ENCODE data around the gene FAM180B.
A peak's percentile ranks its signal among the peaks of the same experiment; 100 is the strongest.

The FAM180B gene

GRCh38 chr11:47615249-47615648, 28.8 kb downstream of the FAM180B start:
- no peaks in the 10 kb centered on the region for H3K4me1 ChIP-seq (ENCODE audit: control insufficient read depth, insufficient read depth, low read length)
- no peak overlapping the region for H3K4me3 ChIP-seq (ENCODE audit: low read depth, low read length)
- ChIA-PET CTCF (interaction anchor here (0.7 to 2.5 kb wide), 2 partner anchors 239 to 241 kb away, joined by 3 to 18 read pairs; no protein-coding TSS in a partner anchor), POLR2A (interaction anchor here (0.8 kb wide), 1 partner anchor 73 kb away, joined by 4 read pairs; no protein-coding TSS in a partner anchor)
- H3K27ac ChIP-seq (ENCODE audit: extremely low read depth, low read depth, low read length): no peak overlapping the region
- TF ChIP-seq SETDB1 (IDR thresholded peaks at IDR 0.05; ENCODE audit: insufficient read length, low read length) (no peak), ZBTB17 (tag by site-specific recombination; IDR thresholded peaks at IDR 0.05) (no peak), ZNF354C (tag by site-specific recombination; IDR thresholded peaks at IDR 0.05; ENCODE audit: borderline replicate concordance, low read depth) (no peak), ZNF350 (tag by site-specific recombination; IDR thresholded peaks at IDR 0.05) (no peak), OVOL3 (tag by site-specific recombination; IDR thresholded peaks at IDR 0.05) (no peak), ZNF16 (tag by site-specific recombination; IDR thresholded peaks at IDR 0.05; ENCODE audit: low read depth) (no peak), ZBTB48 (tag by site-specific recombination; IDR thresholded peaks at IDR 0.05) (no peak), KLF1 (tag by site-specific recombination; IDR thresholded peaks at IDR 0.05) (no peak), ZNF561 (tag by site-specific recombination; IDR thresholded peaks at IDR 0.05; ENCODE audit: borderline replicate concordance) (no peak), ZNF157 (tag by site-specific recombination; IDR thresholded peaks at IDR 0.05) (no peak), HOXC10 (CRISPR knock-in tag; IDR thresholded peaks at IDR 0.05) (no peak), ZIC2 (tag by site-specific recombination; IDR thresholded peaks at IDR 0.05) (no peak), ZNF324 (tag by site-specific recombination; IDR thresholded peaks at IDR 0.05) (no peak), ZNF48 (tag by site-specific recombination; IDR thresholded peaks at IDR 0.05) (no peak), ZNF175 (tag by site-specific recombination; IDR thresholded peaks at IDR 0.05) (no peak), WT1 (tag by site-specific recombination; IDR thresholded peaks at IDR 0.05) (no peak), ZBTB1 (tag by site-specific recombination; IDR thresholded peaks at IDR 0.05) (no peak), ZSCAN23 (tag by site-specific recombination; IDR thresholded peaks at IDR 0.05) (no peak), PRDM4 (tag by site-specific recombination; IDR thresholded peaks at IDR 0.05) (no peak), ZNF239 (tag by site-specific recombination; IDR thresholded peaks at IDR 0.05) (no peak)
- H3K9me3 ChIP-seq (ENCODE audit: control insufficient read depth, insufficient read depth, low read depth, low read length): no peaks in the 10 kb centered on the region
- peaks cover under 1 to 48% of the 10 kb centered on the region in 2 experiments for H3K36me3 ChIP-seq (ENCODE audit: control insufficient read depth in 2 of 2, insufficient read depth in 1 of 2, low read length in 2 of 2)

GRCh38 chr11:47616726-47617416, 30.4 kb downstream of the FAM180B start:
- Histone ChIP-seq H3K9me3 (ENCODE audit: control insufficient read depth, insufficient read depth, low read depth, low read length) (no peaks in the 10 kb centered on the region), H3K4me1 (ENCODE audit: control insufficient read depth, insufficient read depth, low read length) (no peaks in the 10 kb centered on the region), H3K36me3 (ENCODE audit: control insufficient read depth in 2 of 2, insufficient read depth in 1 of 2, low read length in 2 of 2) (peaks cover 6 to 52% of the 10 kb centered on the region in 2 experiments), H3K27ac (ENCODE audit: extremely low read depth, low read depth, low read length) (no peak overlapping the region), H3K4me3 (ENCODE audit: low read depth, low read length) (no peak overlapping the region)
- no peak for TF ChIP-seq ZNF645 (tag by site-specific recombination; IDR thresholded peaks at IDR 0.05)
- no peak for TF ChIP-seq ZNF768 (tag by site-specific recombination; IDR thresholded peaks at IDR 0.05)
- peak; percentile 73 for TF ChIP-seq ZNF654 (tag by site-specific recombination; IDR thresholded peaks at IDR 0.05; ENCODE audit: low read depth)
- TF ChIP-seq ZNF239 (tag by site-specific recombination; IDR thresholded peaks at IDR 0.05): no peak
- no peak for TF ChIP-seq AEBP2 (tag by site-specific recombination; IDR thresholded peaks at IDR 0.05; ENCODE audit: borderline replicate concordance)
- TF ChIP-seq ZSCAN30 (tag by site-specific recombination; IDR thresholded peaks at IDR 0.05): 0 out of 2 replicates have a peak, but pooled peaks have one; percentile 19
- peak; percentile 62; the same call in 1 of the 2 replicates for TF ChIP-seq CTCF (tag by site-specific recombination; IDR thresholded peaks at IDR 0.05)
- ChIA-PET CTCF (interaction anchor here (0.6 to 2.5 kb wide), 10 partner anchors 9 to 357 kb away, joined by 3 to 18 read pairs (median 5); partner anchors contain the start of gene C1QTNF4), POLR2A (no interaction called here)

Measured in HEK293 (cell line).